HG02678 (cell line): Measurements from ENCODE around the gene SLC27A4.

Experiments
- ATAC-seq: cut with Tn5 transposase; IDR thresholded peaks from one replicate; pipeline ENCODE4 v1.9.1; 2021; ENCODE audit warnings: mild to moderate bottlenecking, moderate library complexity; ENCODE audit not compliant: unreplicated experiment

SLC27A4 gene

GRCh38 chr9:128339761-128340690 lies at the start of gene SLC27A4:
Gene SLC27A4 (plus strand): TSS chr9:128340527. CDS start chr9:128343133, 2,606 bp downstream.
- peak; percentile 83 for ATAC-seq

- ATAC-seq, result no peak
Observed at GRCh38 chr9:128292009-128292408, 48.3 kb upstream of the SLC27A4 start.

- ATAC-seq, result no peak
Observed at GRCh38 chr9:128293091-128293490, 47.2 kb upstream of the SLC27A4 start.

GRCh38 chr9:128294142-128294541 lies 46.2 kb upstream of the SLC27A4 start:
- no peak for ATAC-seq

GRCh38 chr9:128296340-128297220 lies 43.7 kb upstream of the SLC27A4 start:
- no peak for ATAC-seq

GRCh38 chr9:128297221-128297773 lies 43.0 kb upstream of the SLC27A4 start:
- no peak for ATAC-seq

- ATAC-seq, result no peak
Observed at GRCh38 chr9:128298535-128299482, 41.5 kb upstream of the SLC27A4 start.

GRCh38 chr9:128304136-128304970 lies 36.0 kb upstream of the SLC27A4 start:
- ATAC-seq, result no peak

GRCh38 chr9:128304971-128305288 lies 35.4 kb upstream of the SLC27A4 start:
- ATAC-seq, result no peak

- no peak for ATAC-seq
Observed at GRCh38 chr9:128309551-128309950, 30.8 kb upstream of the SLC27A4 start.

- ATAC-seq, result no peak
Observed at GRCh38 chr9:128310461-128310860, 29.9 kb upstream of the SLC27A4 start.

GRCh38 chr9:128314697-128315096 lies 25.6 kb upstream of the SLC27A4 start:
- ATAC-seq, result no peak

- no peak for ATAC-seq
Observed at GRCh38 chr9:128316421-128316820, 23.9 kb upstream of the SLC27A4 start.

- no peak for ATAC-seq
Observed at GRCh38 chr9:128317629-128318028, 22.7 kb upstream of the SLC27A4 start.

- no peak for ATAC-seq
Observed at GRCh38 chr9:128321343-128321742, 19.0 kb upstream of the SLC27A4 start.

GRCh38 chr9:128321879-128322403 lies 18.4 kb upstream of the SLC27A4 start:
- peak; percentile 10 for ATAC-seq

- peak; percentile 77 for ATAC-seq
Observed at GRCh38 chr9:128322404-128323211, 17.7 kb upstream of the SLC27A4 start, which contains the start of the genes COQ4 and TRUB2. Gene COQ4 (plus strand): TSS chr9:128322839. CDS start chr9:128322859, 20 bp downstream. Gene TRUB2 (minus strand): TSS chr9:128322447. CDS start chr9:128322408, 39 bp downstream.

GRCh38 chr9:128323212-128323730 lies 17.1 kb upstream of the SLC27A4 start:
- ATAC-seq, result no peak
